Activated T-helper 1 cell treated with anti-CD3 and anti-CD28 coated beads, Interleukin-2, amount 50 U/mL, for 16 hours (primary cell): ENCODE measurements around the gene CYFIP1.

Experiments used
- DNase-seq, 2 donors: peaks; one replicate each; pipeline ENCODE4 v3.0.0-alpha.2; 2020; ENCODE audit warnings: low read depth in 1 of 2, low spot score in 1 of 2

CYFIP1 gene

DNA sequence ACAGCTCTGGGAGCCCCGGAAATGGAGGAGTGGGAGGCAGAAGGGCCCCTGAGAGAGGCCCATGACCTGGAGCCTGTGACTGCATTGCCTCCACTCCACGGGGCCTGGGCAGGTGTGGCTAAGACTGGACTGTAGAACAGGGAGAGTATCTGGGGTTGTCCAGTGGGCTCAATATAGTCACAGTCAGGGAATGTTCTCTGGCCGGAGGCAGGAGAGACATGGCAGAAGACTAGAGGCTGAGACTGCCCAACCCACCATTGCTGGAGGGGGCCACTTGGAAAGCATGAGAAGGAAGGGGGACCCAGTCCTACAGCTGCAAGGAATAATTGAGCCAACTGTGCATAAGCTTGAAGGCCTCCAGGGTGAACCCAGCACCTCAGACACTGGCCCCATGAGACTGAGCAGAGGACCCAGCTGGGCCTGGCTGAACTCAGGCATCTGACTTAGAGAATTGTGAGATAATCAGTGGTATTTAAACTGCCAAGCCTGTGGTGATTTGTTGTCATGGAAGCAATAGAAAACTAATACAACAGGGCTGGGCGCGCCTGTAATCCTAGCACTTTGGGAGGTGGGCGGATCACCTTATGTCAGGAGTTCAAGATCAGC is 108.6 kb downstream of the CYFIP1 start:
- DNase-seq = no peak

DNA sequence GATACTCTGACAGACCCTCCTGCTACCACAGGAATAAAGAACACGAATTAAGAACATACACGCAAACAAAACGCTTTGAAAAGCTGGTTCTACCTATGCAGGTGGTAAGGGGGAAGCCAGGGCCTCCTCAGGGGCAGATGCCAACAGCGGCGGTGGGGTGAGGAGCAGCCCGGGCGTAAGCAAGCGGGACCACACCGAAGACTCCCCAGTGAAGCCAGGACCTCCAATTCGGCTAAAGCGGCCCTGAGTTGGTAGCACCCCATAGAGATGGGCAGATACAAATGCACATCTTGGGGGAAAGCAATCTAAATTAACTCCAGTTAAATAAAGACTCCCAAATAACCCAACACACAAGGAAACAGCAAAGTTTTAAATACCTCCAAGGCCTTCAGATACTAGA is 109.3 kb downstream of the CYFIP1 start:
- DNase-seq = no peak

DNA sequence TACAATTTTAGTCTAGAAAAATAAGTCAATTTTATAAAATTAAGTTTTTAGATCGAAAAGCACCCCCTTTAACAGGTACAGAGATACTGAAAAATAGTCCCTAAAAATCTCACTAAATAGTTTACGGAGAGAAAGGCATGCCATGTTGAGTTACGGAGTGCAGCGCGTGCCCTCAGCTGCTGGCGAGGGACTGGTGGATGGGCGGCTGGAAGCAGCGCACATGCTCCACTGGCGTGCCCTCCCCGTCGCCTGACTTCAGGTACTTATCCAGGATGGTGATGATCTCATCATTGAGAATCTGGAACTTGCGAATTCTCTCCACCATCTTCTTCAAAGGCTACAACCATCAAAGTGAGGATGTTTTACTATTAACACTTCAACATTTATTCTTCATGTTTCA is 110.3 kb downstream of the CYFIP1 start:
- no peak for DNase-seq

DNA sequence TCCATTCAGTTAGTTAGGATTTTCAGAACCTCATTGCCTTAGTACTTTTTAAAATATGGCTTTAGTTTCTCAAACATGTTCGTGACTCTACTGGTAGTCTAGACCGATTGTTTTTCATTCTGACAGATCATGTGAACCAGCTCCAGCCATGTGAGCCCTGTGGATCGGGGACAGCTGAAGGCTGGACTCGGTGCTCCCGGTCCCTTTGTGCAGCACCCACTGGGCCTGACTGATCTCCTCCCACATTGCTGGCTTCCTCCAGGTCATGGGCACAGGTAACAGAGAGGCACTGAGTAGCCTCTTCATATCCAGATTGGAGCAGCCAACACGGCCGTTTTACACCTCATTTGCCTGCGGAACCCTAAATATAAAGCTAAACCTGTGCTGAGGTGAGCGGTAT is 111.2 kb downstream of the CYFIP1 start:
- DNase-seq = no peak

DNA sequence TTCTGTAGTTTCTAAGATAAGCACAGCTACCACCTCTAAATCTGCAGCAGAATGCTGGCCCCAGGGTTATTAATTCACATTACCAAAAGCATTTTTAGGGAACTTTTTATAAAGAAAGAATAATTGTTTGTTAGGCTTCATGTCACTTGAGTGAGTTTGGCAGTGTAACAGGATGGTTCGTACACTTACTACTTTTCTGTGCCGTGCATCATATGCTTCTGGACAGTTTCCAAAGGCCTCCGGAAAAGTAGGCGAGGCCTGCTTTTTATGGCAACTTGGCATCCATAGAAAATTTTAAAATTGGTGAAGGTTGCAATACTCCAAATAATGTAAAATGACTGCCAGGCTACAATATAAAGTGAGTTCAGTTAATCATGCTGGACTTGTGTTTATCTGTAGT is 111.7 kb downstream of the CYFIP1 start:
- DNase-seq = no peak

DNA sequence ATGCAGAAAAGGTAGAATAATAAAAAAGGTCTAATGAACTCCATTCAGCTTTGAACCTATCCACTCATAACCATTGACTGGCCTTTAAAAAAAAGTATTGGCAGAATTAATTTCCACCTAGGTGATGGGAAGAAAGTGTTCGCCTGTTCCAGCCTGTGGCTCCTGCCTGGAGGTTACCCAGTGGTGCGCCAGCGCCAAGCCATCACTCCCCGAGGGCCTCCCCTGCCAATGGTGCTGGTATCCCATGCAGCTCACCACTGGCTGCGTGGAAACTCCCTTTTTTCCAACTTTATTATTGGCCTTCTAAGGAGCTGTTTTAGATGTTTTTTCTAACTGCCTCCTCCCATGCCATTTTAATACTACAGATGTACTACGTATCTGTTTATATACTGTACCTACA is 112.3 kb downstream of the CYFIP1 start:
- DNase-seq = no peak

DNA sequence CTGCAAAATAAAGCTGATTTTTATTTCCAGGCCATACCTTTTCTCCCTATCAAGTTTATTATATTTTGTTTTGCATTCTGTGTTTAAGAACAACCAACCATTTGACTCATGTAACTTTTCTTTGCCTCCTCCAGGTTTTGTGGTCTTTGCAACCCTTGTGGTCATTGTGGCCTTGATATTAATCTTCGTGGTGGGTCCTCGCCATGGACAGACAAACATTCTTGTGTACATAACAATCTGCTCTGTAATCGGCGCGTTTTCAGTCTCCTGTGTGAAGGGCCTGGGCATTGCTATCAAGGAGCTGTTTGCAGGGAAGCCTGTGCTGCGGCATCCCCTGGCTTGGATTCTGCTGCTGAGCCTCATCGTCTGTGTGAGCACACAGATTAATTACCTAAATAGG is 114.1 kb downstream of the CYFIP1 start:
- no peak for DNase-seq

DNA sequence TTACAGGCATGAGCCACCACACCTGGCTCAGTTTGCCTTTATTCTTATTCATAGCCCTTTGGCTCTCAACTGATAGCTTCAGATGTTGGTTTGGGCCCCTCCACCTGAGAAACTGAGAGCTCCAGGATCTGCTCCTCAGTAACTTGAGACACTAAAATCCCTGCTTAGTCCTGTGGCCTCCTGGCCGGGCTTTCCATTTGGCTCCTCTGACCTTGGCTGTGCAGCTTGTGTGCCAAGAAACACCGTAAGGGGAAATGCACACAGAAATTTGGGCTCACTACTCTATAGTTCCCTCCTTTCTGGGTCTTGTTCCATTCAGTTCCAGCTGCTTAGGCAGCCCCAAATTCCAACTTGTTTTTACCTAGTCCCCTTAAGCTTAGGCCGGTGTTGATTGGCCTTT is 116.8 kb downstream of the CYFIP1 start:
- no peak for DNase-seq

DNA sequence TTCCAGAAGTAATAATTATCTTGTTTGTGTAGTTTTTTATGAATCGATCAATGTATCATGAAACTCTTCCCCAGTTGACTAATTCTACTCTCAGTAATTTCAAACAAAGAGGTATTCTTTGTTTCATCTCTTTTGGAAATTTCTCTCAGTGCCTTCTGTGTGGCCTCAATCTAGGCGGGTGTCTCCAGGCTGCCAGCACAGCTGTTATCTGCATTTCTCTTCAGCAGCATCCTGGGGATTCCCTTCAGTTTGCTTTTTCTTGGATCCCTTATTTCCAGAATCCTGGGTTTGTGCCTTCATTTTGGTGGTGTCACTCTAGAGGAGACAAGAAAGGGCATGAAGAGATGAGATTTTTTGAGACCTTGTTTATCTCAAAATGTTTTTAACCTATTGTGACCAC is 119.0 kb downstream of the CYFIP1 start:
- no peak for DNase-seq

DNA sequence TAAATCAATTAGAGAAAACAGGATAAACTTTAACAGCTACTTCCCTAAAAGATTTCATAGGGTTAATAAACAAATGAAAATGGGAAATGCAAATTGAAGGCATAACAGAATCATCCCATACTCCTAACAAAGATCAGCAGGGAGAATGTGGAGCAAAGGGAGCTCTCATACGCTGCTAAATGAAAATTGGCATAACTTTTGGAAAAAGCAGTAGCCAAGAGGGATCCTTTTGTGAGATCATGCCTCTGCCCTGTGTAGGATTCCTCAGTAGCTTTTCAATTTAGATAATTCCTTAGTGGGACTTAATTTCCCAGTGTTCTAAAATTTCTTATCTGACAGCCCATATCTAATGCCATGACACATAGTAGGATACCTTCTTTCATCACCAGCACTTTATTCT is 123.5 kb downstream of the CYFIP1 start:
- no peak for DNase-seq

DNA sequence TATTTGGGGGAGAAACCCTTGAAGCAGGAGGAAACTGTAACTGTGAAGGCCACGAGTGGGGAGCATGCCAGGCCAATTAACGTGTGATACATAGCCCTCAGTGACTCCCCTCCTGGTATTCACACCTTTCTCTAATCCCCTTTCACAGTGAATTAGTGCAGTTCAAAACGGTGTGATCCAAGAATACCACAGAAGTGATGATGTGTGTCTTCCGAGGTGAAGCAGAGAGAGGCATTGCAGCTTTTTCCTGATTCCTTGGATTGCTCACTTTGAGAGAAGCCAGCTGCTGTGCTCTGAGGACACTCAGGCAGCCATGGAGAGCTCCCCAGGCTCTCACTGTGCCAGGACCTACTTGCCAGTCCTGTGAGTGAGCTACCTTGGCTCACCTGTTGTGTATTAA is 124.4 kb downstream of the CYFIP1 start:
- DNase-seq = no peak

DNA sequence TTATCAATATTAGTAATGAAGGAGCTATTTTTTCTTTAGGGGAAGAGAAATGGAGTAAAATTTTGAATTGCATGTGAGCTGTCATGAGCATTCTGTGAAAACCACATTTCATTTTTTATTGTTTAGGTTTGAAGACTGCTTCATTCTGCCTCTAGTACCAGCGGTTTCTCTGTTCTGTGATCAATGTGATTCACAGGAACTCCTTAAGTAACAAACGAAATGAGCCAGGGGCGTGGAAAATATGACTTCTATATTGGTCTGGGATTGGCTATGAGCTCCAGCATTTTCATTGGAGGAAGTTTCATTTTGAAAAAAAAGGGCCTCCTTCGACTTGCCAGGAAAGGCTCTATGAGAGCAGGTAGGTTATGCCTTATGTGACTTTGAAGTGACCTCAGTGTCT is 128.7 kb downstream of the CYFIP1 start:
- DNase-seq = no peak

DNA sequence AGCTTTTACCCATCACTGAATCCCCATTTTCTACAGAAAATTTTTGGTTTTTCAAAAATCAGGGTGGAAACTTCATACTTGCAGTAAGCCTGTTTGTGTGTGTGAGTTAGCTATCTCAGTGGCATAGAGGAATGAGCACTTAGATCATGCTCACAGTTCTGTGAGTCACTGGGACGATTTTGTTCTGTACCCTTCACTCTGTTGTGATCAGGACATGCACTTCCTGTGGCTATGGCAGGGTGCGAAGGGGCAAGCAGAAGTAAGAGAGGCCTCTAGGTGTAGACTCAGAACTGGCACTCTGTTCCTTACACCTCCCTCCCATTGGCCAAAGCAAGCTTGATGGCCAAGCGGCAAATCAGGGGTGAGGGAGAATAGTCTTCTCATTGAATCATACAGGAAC is 130.1 kb downstream of the CYFIP1 start:
- DNase-seq = no peak

DNA sequence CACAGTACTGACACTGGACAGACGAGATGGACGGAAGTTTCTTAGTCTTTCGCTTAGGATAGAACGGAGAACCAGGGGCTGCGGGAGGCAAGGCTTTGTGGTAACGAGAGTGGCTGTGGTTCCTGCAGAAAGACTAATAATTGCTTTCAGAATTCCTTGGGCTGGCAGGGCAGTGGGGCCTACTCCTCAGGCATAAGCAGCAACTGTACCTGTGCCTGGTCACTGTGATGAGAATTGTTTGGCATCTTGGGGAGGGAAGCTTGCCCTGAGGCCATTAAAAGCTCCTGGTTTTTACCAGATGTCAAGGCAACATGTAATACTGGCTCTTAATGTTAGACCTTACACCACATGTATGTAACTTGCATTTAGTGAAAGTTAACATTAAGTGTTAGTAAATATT is 134.1 kb downstream of the CYFIP1 start:
- no peak for DNase-seq

DNA sequence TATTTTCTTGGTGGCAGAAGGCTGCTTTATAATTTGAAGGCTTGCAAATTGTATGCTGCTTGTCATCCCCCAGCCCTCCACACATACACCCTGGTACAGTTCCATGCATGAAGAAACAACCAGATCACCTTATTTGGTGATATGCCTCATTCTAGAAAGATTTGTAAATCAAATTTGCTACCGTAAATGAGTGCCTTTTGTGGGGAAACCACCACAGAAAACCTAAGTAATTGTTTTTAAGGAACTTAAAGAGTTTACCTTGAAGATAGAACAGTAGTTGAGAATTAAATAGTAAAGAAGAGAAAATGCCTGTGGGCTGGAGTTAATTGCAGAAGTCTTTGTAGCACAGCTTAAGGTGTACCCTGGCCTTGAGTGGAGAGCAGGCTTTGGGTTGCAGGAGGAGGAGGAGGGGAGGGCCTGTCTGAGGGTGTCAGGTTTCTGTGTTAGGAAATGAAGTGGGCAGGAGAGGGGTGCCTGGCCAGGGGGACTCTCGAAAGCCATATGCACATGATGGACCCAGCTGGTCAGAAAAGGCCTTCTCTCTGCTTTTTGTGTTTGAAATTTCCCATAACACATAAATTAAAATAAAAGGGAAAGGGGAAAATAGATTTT is 134.8 kb downstream of the CYFIP1 start:
- no peak for DNase-seq

DNA sequence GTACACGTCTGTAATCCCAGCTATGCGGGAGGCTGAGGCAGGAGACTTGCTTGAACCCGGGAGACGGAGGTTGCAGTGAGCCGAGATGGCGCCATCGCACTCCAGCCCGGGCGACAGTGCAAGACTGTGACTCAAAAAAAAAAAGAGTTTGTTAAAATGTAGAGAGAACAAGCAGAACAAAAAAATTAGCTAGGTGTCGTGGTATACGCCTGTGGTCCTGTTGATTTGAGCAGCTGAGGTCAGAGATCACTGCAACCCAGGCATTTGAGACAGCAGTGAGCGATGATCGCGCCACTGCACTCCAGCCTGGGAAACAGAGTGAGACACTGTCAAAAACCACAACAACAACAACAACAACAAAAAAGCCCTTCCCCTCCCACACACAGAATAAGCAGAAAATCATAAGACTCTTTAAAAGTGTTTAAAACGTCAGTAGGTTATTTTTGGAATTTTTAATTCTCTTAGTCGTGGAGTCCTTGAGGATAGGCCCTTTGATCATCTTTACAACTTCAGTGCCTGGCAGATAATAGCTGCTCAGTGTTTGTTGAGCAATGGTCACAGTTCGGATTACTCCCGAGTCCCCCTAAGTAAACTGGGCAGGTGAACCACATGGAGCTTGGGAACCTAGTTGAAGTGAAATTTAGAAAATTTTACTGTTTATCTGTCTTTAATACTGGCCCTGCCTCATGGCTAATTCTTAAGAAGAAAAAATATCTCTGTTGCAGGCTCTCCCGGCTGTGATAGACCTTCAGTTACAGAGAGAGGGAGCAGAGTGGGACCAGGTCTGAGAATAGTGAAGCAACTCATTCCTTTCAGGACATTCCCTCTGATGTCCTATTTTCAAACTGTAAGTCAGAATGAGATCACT is 135.5 kb downstream of the CYFIP1 start:
- no peak for DNase-seq

DNA sequence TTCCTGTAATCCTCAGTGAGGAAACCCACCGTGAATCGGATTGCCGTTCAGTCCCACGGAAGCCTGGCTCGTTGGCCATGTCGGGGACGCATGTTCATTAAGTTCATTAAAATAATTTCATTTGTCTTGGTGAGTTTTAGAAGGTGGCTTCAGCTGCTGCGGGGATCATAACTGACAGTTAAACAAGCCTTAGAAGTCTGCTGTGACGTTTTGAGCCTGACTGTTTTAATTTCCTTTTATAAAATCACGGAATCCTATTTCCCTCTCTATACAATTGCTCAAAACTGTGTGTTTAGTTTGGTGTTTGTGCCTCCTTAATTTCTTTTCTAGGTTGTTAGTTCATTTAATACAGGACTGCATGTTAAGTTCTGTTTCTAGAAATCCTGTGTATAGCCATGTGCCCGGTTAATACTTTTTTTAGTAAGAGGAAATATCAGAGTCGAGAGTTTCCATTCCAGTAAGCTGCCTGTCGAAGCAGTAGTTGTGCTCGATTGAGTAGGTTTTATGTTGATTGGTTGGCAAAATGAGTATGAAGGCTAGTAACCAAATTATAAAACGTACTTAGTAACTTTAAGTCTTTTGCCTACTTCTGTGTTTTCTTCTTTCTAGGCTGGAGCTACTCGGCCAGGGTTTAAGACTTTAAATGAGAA is 141.0 kb downstream of the CYFIP1 start:
- no peak for DNase-seq

DNA sequence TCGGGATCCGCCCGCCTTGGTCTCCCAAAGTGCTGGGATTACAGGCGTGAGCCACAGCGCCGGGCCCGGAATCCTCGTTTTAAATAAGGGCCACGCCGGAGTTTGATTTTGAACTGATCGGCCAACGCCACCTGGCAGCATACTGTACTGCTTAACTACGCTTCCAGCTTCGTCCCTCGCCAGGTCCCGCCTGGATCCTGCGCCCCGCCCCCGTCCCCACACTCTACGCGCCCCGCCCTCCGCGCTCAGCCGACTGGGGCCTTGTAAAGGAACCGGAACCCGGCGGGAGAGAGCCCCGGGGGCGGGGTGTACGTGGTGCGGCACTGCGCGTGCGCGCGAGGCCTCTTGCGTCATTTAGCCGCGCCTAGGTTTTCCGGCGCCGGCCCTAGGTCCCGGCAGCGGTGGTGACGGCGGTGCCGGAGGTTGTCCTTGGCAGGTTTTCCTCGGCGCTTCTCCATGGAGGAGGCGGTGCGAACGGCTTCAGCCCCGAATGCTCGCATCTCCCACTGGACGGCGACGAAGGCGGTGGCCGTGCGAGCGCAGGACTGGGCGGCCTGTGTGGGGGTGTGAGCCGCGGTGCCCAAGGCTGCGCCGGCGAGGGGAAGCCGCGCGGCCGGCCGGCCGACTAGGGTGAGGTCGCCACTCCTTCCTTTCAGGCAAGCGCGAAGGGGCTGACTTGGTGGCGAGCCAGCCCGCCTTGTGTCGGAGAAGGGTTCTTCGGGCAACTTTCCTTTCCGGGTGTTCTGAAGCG is 141.7 kb downstream of the CYFIP1 start, which contains the start of gene NIPA2:
Gene NIPA2 (plus strand): TSS at position 375 of the 751 bp plus-strand sequence. CDS start 13,066 bp downstream, outside the sequence.
- DNase-seq = peak; percentile 98

DNA sequence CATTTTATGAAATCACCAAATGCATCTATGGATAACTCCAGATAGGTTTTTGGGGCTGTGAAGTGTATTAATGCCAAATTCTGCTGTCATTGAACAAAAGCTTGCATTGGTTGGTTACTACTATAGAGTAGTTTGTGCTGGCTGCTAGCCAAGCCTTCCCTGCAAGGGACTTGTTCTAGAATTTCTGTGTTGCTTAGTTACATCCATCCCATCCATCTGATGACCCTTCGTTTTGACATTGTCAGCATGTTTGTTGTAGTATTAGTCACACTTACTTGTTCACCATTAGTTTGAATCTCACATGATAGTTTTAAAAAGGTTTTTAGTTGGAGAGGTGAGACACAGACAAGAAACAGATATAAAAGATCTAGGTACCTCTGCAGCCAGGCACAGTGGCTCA is 148.7 kb downstream of the CYFIP1 start:
- no peak for DNase-seq

DNA sequence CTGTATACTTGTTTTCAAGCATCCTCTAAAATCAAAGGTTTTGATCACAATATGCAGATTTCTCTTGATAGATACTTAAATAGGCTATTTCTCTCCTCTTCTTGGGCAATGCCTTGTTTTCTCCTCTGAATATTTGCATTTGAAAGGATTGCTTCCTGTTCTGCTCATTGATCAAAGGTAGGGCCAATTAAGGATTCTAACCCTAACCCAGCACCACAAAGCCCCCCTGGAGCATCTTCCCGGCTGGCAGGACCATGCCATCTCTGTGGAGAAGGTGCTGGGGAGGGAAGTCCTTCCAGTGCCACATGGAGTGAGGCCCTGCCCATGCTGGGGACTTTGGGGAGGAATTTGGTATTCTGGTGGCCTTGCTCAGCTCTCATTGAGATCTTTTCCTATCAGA is 153.0 kb downstream of the CYFIP1 start:
- no peak for DNase-seq

DNA sequence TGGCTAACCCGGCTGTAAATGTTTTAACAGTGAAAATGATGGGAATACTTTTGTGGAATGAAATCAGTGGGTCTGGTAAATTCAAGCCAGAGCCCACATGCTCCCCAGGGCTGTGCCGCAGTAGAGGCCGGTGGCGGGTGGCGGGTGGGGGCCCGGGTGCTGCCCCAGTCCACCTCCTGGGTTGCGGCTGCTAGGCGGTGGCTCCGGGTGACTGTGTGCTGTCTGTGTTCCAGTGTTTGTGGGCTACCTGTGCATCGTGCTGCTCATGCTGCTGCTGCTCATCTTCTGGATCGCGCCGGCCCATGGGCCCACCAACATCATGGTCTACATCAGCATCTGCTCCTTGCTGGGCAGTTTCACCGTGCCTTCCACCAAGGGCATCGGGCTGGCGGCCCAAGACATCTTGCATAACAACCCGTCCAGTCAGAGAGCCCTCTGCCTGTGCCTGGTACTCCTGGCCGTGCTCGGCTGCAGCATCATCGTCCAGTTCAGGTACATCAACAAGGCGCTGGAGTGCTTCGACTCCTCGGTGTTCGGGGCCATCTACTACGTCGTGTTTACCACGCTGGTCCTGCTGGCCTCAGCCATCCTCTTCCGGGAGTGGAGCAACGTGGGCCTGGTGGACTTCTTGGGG is 156.6 kb downstream of the CYFIP1 start:
- no peak for DNase-seq
